Jurkat, Clone E6-1 (cell line): ENCODE measurements around the gene ZNF174. TPM values are rescaled to one million over a fixed set of nuclear protein-coding genes. Genes with fewer than 3 reads are reported as not detected.

ENCODE experiments used
- DNase-seq: peaks from one replicate; pipeline ENCODE4 v3.0.0-alpha.2; 2011; ENCODE audit warnings: low read depth, low spot score
- H3K4me3 ChIP-seq: 2 replicates; pipeline ENCODE4 v1.5.1; 2011; ENCODE audit warnings: mild to moderate bottlenecking, low read length, control low read depth, moderate library complexity
- polyA plus RNA-seq: library from polyadenylated mRNA; unstranded; fragments of >200 nt; gene quantifications from one replicate; pipeline ENCODE4 v1.2.1, GENCODE V29; 2012; ENCODE audit warnings: missing spikeins; ENCODE audit not compliant: insufficient read length, insufficient read depth

ZNF174 gene
- 12.5 TPM for polyA plus RNA-seq

GRCh38 chr16:3400779-3401688 lies at the start of gene ZNF174, which contains the start of gene ZSCAN32:
Gene ZNF174, plus strand, starts transcription at chr16:3401215. Its CDS starts 790 bp downstream, at chr16:3402005.
Gene ZSCAN32, minus strand, starts transcription at chr16:3401004. Its CDS starts 3,447 bp downstream, at chr16:3397557.
- peak within 1 kb of the TSS; percentile 91 for H3K4me3 ChIP-seq

GRCh38 chr16:3355589-3355988 lies 45.4 kb upstream of the ZNF174 start, which contains the start of gene OR2C1:
Gene OR2C1, plus strand, starts transcription at chr16:3355889. Its CDS starts 52 bp downstream, at chr16:3355941.
- no peak for DNase-seq
- no peak within 1 kb of the TSS for H3K4me3 ChIP-seq

More at GRCh38 chr16:3400779-3401688, at the start of gene ZNF174, which contains the start of gene ZSCAN32:
- DNase-seq, result peak; percentile 99

- no peak overlapping the region for H3K4me3 ChIP-seq
- DNase-seq, result no peak
These were observed 44.9 kb upstream of the ZNF174 start for GRCh38 chr16:3356118-3356517.

GRCh38 chr16:3358871-3359270 lies 42.1 kb upstream of the ZNF174 start:
- DNase-seq, result no peak
- no peak overlapping the region for H3K4me3 ChIP-seq

- no peak overlapping the region for H3K4me3 ChIP-seq
- no peak for DNase-seq
These were observed 38.1 kb upstream of the ZNF174 start for GRCh38 chr16:3362931-3363330.

- DNase-seq, result peak; percentile 32
- H3K4me3 ChIP-seq, result no peak overlapping the region
These were observed 37.2 kb upstream of the ZNF174 start for GRCh38 chr16:3363793-3364192.

GRCh38 chr16:3364774-3365427 lies 36.1 kb upstream of the ZNF174 start:
- DNase-seq, result no peak
- H3K4me3 ChIP-seq, result no peak overlapping the region

GRCh38 chr16:3369073-3369472 lies 31.9 kb upstream of the ZNF174 start:
- DNase-seq, result no peak
- H3K4me3 ChIP-seq, result no peak overlapping the region

- no peak for DNase-seq
These were observed 25.3 kb upstream of the ZNF174 start for GRCh38 chr16:3375680-3376079.

GRCh38 chr16:3377917-3378316 lies 23.1 kb upstream of the ZNF174 start:
- H3K4me3 ChIP-seq, result no peak overlapping the region
- DNase-seq, result no peak

More at GRCh38 chr16:3375680-3376079, 25.3 kb upstream of the ZNF174 start:
- H3K4me3 ChIP-seq, result no peak overlapping the region

- H3K4me3 ChIP-seq, result no peak overlapping the region
- DNase-seq, result no peak
These were observed 18.0 kb upstream of the ZNF174 start for GRCh38 chr16:3383045-3383448.

GRCh38 chr16:3388325-3388724 lies 12.7 kb upstream of the ZNF174 start:
- H3K4me3 ChIP-seq, result no peak overlapping the region
- no peak for DNase-seq

- no peak overlapping the region for H3K4me3 ChIP-seq
- DNase-seq, result no peak
These were observed 11.2 kb upstream of the ZNF174 start for GRCh38 chr16:3389663-3390338.

- DNase-seq, result no peak
These were observed 603 bp upstream of the ZNF174 start for GRCh38 chr16:3400446-3400778.

GRCh38 chr16:3401719-3402397 lies 843 bp downstream of the ZNF174 start:
- DNase-seq, result no peak
- H3K4me3 ChIP-seq, result peak overlapping the region; percentile 91

More at GRCh38 chr16:3400446-3400778, 603 bp upstream of the ZNF174 start:
- peak overlapping the region; percentile 91 for H3K4me3 ChIP-seq

- H3K4me3 ChIP-seq, result no peak overlapping the region
These were observed 7.7 kb downstream of the ZNF174 start for GRCh38 chr16:3408561-3409197.

GRCh38 chr16:3413730-3414379 lies 12.8 kb downstream of the ZNF174 start:
- no peak overlapping the region for H3K4me3 ChIP-seq
- no peak for DNase-seq

More at GRCh38 chr16:3408561-3409197, 7.7 kb downstream of the ZNF174 start:
- no peak for DNase-seq

- DNase-seq, result no peak
- no peak overlapping the region for H3K4me3 ChIP-seq
These were observed 30.8 kb downstream of the ZNF174 start for GRCh38 chr16:3431779-3432219.
